Neuronal stem cell (in vitro differentiated cells): ENCODE results near the gene CISH.

Experiments
- DNase-seq: peaks from one replicate; pipeline ENCODE4 v3.0.0-alpha.2; 2013; ENCODE audit warnings: low spot score
- H2AFZ ChIP-seq: one replicate; pipeline ENCODE4 v1.6.1; 2013; ENCODE audit warnings: mild to moderate bottlenecking, low read length, inconsistent platforms
- H2AK5ac ChIP-seq: 2 replicates; pipeline ENCODE4 v1.6.1; 2013; ENCODE audit warnings: low read depth, mild to moderate bottlenecking, inconsistent platforms, low read length, moderate library complexity, mixed read lengths
- H2BK120ac ChIP-seq: 2 replicates; pipeline ENCODE4 v1.6.1; 2013; ENCODE audit warnings: low read depth, mild to moderate bottlenecking, inconsistent platforms, low read length, moderate library complexity, mixed read lengths
- H2BK12ac ChIP-seq: one replicate; pipeline ENCODE4 v1.6.1; 2013; ENCODE audit warnings: low read length, inconsistent platforms
- H2BK15ac ChIP-seq: 2 replicates; pipeline ENCODE4 v1.6.1; 2013; ENCODE audit warnings: mild to moderate bottlenecking, low read length, inconsistent platforms, mixed read lengths
- H2BK5ac ChIP-seq: one replicate; pipeline ENCODE4 v1.6.1; 2013; ENCODE audit warnings: inconsistent platforms, mild to moderate bottlenecking, low read length, moderate library complexity
- H3K14ac ChIP-seq: one replicate; pipeline ENCODE4 v1.6.1; 2013; ENCODE audit warnings: low read length, inconsistent platforms
- H3K18ac ChIP-seq: 2 replicates; pipeline ENCODE4 v1.6.1; 2013; ENCODE audit warnings: low read length, inconsistent platforms
- H3K23ac ChIP-seq: 2 replicates; pipeline ENCODE4 v1.6.1; 2013; ENCODE audit warnings: low read depth, mild to moderate bottlenecking, mixed read lengths, low read length, inconsistent platforms; ENCODE audit not compliant: poor library complexity
- H3K27ac ChIP-seq: replicated peaks from 3 replicates; pipeline ENCODE4 v1.5.1; 2013; ENCODE audit warnings: low read length, inconsistent platforms
- H3K27me3 ChIP-seq, 3 experiments: 2 replicates each; pipeline ENCODE4 v1.6.1; 2013; ENCODE audit warnings: low read length in 3 of 3, mild to moderate bottlenecking in 2 of 3, inconsistent platforms in 1 of 3, low read depth in 1 of 3, mixed read lengths in 1 of 3, moderate library complexity in 1 of 3; ENCODE audit not compliant: control insufficient read depth in 3 of 3, insufficient read depth in 3 of 3
- H3K36me3 ChIP-seq, 2 donors: replicated peaks in 1 of 2; 2 replicates each; pipeline ENCODE4 v1.6.1; 2013; ENCODE audit warnings: low read length in 2 of 2; ENCODE audit not compliant: control insufficient read depth in 2 of 2, insufficient read depth in 2 of 2
- H3K4ac ChIP-seq: 2 replicates; pipeline ENCODE4 v1.6.1; 2013; ENCODE audit warnings: inconsistent platforms, mild to moderate bottlenecking, low read length, moderate library complexity
- H3K4me1 ChIP-seq, 2 donors: 1 replicate in 1 of 2; 2 replicates in 1 of 2; pipeline ENCODE4 v1.6.1; 2013; ENCODE audit warnings: low read length in 2 of 2, low read depth in 1 of 2; ENCODE audit not compliant: control insufficient read depth in 2 of 2, insufficient read depth in 1 of 2
- H3K4me2 ChIP-seq: one replicate; pipeline ENCODE4 v1.6.1; 2013; ENCODE audit warnings: mild to moderate bottlenecking, low read length, inconsistent platforms; ENCODE audit not compliant: insufficient read depth, poor library complexity, severe bottlenecking
- H3K4me3 ChIP-seq, 2 donors: 2 replicates each; pipeline ENCODE4 v1.5.1; 2013; ENCODE audit warnings: low read length in 2 of 2, mild to moderate bottlenecking in 2 of 2, inconsistent platforms in 1 of 2, moderate library complexity in 1 of 2
- H3K79me1 ChIP-seq: one replicate; pipeline ENCODE4 v1.6.1; 2013; ENCODE audit warnings: low read depth, mild to moderate bottlenecking, inconsistent platforms, low read length, moderate library complexity
- H3K9ac ChIP-seq: one replicate; pipeline ENCODE4 v1.6.1; 2013; ENCODE audit warnings: mild to moderate bottlenecking, low read depth, low read length, inconsistent platforms; ENCODE audit not compliant: poor library complexity
- H3K9me3 ChIP-seq, 2 donors: replicated peaks in 1 of 2; 2 replicates each; pipeline versions ENCODE3 to v1.6.1; 2013; ENCODE audit warnings: low read length in 2 of 2, mild to moderate bottlenecking in 2 of 2, inconsistent platforms in 1 of 2, low read depth in 1 of 2, mixed read lengths in 1 of 2, moderate library complexity in 1 of 2; ENCODE audit not compliant: control insufficient read depth in 2 of 2, insufficient read depth in 1 of 2
- H4K8ac ChIP-seq: one replicate; pipeline ENCODE4 v1.6.1; 2013; ENCODE audit warnings: low read depth, mild to moderate bottlenecking, inconsistent platforms, low read length, moderate library complexity
- H4K91ac ChIP-seq: one replicate; pipeline ENCODE4 v1.6.1; 2013; ENCODE audit warnings: low read length, low read depth, mild to moderate bottlenecking, inconsistent platforms; ENCODE audit not compliant: poor library complexity
- WGBS, 2 donors: extraction: QIAGEN DNeasy Blood & Tissue Kit; methylation state at CpG; one replicate each; pipeline ENCODE4 v1.1.7; 2013; ENCODE audit warnings: missing lambda C conversion rate in 2 of 2, mixed read lengths in 1 of 2; ENCODE audit not compliant: insufficient read length in 2 of 2, insufficient replicate concordance in 1 of 2; ENCODE audit errors: extremely low coverage in 2 of 2; 5-methylcytosine and 5-hydroxymethylcytosine counted together

CISH gene

GRCh38 chr3:50617911-50618481 is 6.4 kb upstream of the CISH start:
- Histone ChIP-seq H4K8ac (no peak overlapping the region), H3K9ac (peak overlapping the region; percentile 74), H3K4me1 (peaks cover 11 to 15% of the 10 kb centered on the region in 2 donors), H2AFZ (peak overlapping the region; percentile 96), H3K4me3 (peak overlapping the region; percentile 61 to 89), H2BK120ac (no peak overlapping the region), H2BK15ac (no peak overlapping the region), H3K23ac (no peak overlapping the region), H3K27ac (no peak overlapping the region), H2BK5ac (no peak overlapping the region), H3K18ac (peak overlapping the region; percentile 88), H3K27me3 (peaks cover 0 to 8% (median 0%) of the 10 kb centered on the region in 3 experiments), H2BK12ac (peak overlapping the region; percentile 30), H3K9me3 (no peaks in the 10 kb centered on the region), H3K4ac (no peak overlapping the region), H3K14ac (no peak overlapping the region), H3K79me1 (peaks cover 3% of the 10 kb centered on the region), H3K36me3 (no peaks in the 10 kb centered on the region), H3K4me2 (peak overlapping the region; percentile 84), H2AK5ac (peak overlapping the region; percentile 22), H4K91ac (no peak overlapping the region)
- DNase-seq: no peak
- no CpG with 5 or more reads among the region's 6 CpGs for WGBS, 2 donors

- Histone ChIP-seq H4K91ac (no peak within 1 kb of the TSS), H2BK15ac (no peak within 1 kb of the TSS), H3K4me1 (peaks cover 13 to 15% of the 10 kb centered on the region in 2 donors), H2BK120ac (no peak within 1 kb of the TSS), H3K4ac (no peak within 1 kb of the TSS), H2BK5ac (no peak within 1 kb of the TSS), H3K79me1 (peaks cover 3% of the 10 kb centered on the region), H3K27me3 (peaks cover 0 to 16% (median 0%) of the 10 kb centered on the region in 3 experiments), H3K9ac (peak within 1 kb of the TSS; percentile 74), H3K4me2 (peak within 1 kb of the TSS; percentile 90), H2AK5ac (peak within 1 kb of the TSS; percentile 29), H2BK12ac (peak within 1 kb of the TSS; percentile 30), H3K4me3 (peak within 1 kb of the TSS; percentile 61 to 89), H3K23ac (no peak within 1 kb of the TSS), H3K9me3 (no peaks in the 10 kb centered on the region), H3K36me3 (no peaks in the 10 kb centered on the region), H4K8ac (no peak within 1 kb of the TSS), H3K14ac (no peak within 1 kb of the TSS), H3K18ac (peak within 1 kb of the TSS; percentile 88), H2AFZ (peak within 1 kb of the TSS; percentile 96), H3K27ac (peak within 1 kb of the TSS; percentile 49)
- WGBS, 2 donors: no CpG with 5 or more reads among the region's 58 CpGs
- DNase-seq: no peak
Observed at GRCh38 chr3:50617096-50617791, 5.7 kb upstream of the CISH start, which contains the start of gene MAPKAPK3. Gene MAPKAPK3 (plus strand): TSS chr3:50617151. CDS start chr3:50617566, 415 bp downstream.

DNA sequence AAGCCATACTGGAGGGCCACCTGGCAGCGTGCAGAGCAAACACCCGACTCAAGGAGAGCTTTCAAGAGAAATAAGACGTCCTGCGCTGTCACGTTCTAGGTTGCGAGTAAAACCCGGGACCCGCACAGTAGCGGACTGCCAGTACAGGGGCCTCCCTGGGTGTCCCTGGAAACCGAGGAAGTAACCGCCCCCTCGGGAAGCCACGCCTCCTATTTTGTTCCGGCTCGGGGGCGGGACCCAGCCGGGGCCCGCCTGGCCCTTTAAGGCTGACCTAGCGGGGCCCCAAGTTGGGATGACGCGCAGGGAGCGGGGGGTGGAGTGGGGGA is 5.2 kb upstream of the CISH start:
- Histone ChIP-seq H3K4me2 (peak overlapping the region; percentile 90), H4K8ac (no peak overlapping the region), H3K18ac (peak overlapping the region; percentile 64), H2AFZ (peak overlapping the region; percentile 85), H3K9me3 (no peaks in the 10 kb centered on the region), H3K9ac (no peak overlapping the region), H3K14ac (no peak overlapping the region), H2BK5ac (no peak overlapping the region), H2BK12ac (no peak overlapping the region), H3K4me3 (peak overlapping the region; percentile 61 to 78), H3K27ac (peak overlapping the region; percentile 49), H3K23ac (no peak overlapping the region), H3K4ac (no peak overlapping the region), H2BK15ac (no peak overlapping the region), H3K79me1 (peaks cover 3% of the 10 kb centered on the region), H3K4me1 (peaks cover 13 to 15% of the 10 kb centered on the region in 2 donors), H2BK120ac (no peak overlapping the region), H3K36me3 (no peaks in the 10 kb centered on the region), H2AK5ac (no peak overlapping the region), H3K27me3 (peaks cover 0 to 17% (median 0%) of the 10 kb centered on the region in 3 experiments), H4K91ac (no peak overlapping the region)
- no CpG with 5 or more reads among the region's 22 CpGs for WGBS, 2 donors
- peak; percentile 95 for DNase-seq

- WGBS, 2 donors: no CpG with 5 or more reads among the region's 24 CpGs
- Histone ChIP-seq H3K18ac (peak overlapping the region; percentile 64), H2BK5ac (no peak overlapping the region), H3K23ac (no peak overlapping the region), H2BK15ac (no peak overlapping the region), H4K8ac (no peak overlapping the region), H3K4me2 (peak overlapping the region; percentile 90), H3K4me1 (peaks cover 14 to 15% of the 10 kb centered on the region in 2 donors), H3K9ac (no peak overlapping the region), H3K79me1 (peaks cover 3% of the 10 kb centered on the region), H3K36me3 (no peaks in the 10 kb centered on the region), H4K91ac (no peak overlapping the region), H2AK5ac (no peak overlapping the region), H3K4ac (no peak overlapping the region), H2BK120ac (no peak overlapping the region), H3K14ac (no peak overlapping the region), H3K9me3 (no peaks in the 10 kb centered on the region), H2AFZ (peak overlapping the region; percentile 85), H3K4me3 (peak overlapping the region; percentile 41 to 78), H2BK12ac (no peak overlapping the region), H3K27me3 (peaks cover 0 to 17% (median 0%) of the 10 kb centered on the region in 3 experiments), H3K27ac (peak overlapping the region; percentile 49)
- DNase-seq: peak; percentile 85
Observed at GRCh38 chr3:50616003-50616769, 4.6 kb upstream of the CISH start.
